Tibial artery (tissue), 4 donors: Measurements from ENCODE around the gene CLTCL1.
A peak's percentile ranks its signal among the peaks of the same experiment; 100 is the strongest.

Experiments used
- DNase-seq, 2 donors: peaks; one replicate each; pipeline ENCODE4 v3.0.0-alpha.2; 2019
- H3K27ac ChIP-seq, 2 donors: fragments of 200-600 bp; sonication (generic) in 1 of 2; 1 replicate in 1 of 2; 2 replicates in 1 of 2; pipeline ENCODE4 v1.5.1; 2018 to 2019; ENCODE audit warnings: mild to moderate bottlenecking in 1 of 2
- H3K27me3 ChIP-seq, 2 donors: fragments of 200-600 bp; sonication (generic) in 1 of 2; one replicate each; pipeline versions ENCODE4 v1.5.1 to v1.6.0; 2016 to 2019
- H3K36me3 ChIP-seq, 3 donors: fragments of 200-600 bp; sonication (generic) in 2 of 3; one replicate each; pipeline ENCODE4 v1.5.1; 2016 to 2019; ENCODE audit warnings: mild to moderate bottlenecking in 2 of 3
- H3K4me1 ChIP-seq, 4 donors: fragments of 200-600 bp; sonication (generic) in 2 of 4; 1 replicate in 3 of 4; 2 replicates in 1 of 4; pipeline ENCODE4 v1.5.1; 2016 to 2019
- H3K4me3 ChIP-seq, 2 donors: fragments of 200-600 bp; sonication (generic) in 1 of 2; 1 replicate in 1 of 2; 2 replicates in 1 of 2; pipeline ENCODE4 v1.5.1; 2018 to 2019; ENCODE audit warnings: mild to moderate bottlenecking in 2 of 2
- H3K9me3 ChIP-seq, 3 donors: fragments of 200-600 bp; sonication (generic) in 1 of 3; one replicate each; pipeline ENCODE4 v1.5.1; 2016 to 2019
- CTCF ChIP-seq, 2 experiments: fragments of 200-600 bp in 1 of 2; fragments of 450-650 bp in 1 of 2; IDR thresholded peaks; one replicate each; pipeline ENCODE4 v1.5.1; 2017 to 2019; ENCODE audit warnings: antibody characterized with exemption in 2 of 2, mild to moderate bottlenecking in 1 of 2, moderate library complexity in 1 of 2
- intact Hi-C: fragments of 100-400 bp; cut with DNase I; formaldehyde crosslinking; loops from one replicate; pipeline ENCODE4 v1.15.0; 2023; ENCODE audit warnings: low total_unique reads

Gene CLTCL1

GRCh38 chr22:19291580-19292457 lies at the start of gene CLTCL1:
CLTCL1 (minus strand) TSS chr22:19291719; CDS start chr22:19291641, 78 bp downstream.
- H3K9me3 ChIP-seq, result no peaks in the 10 kb centered on the region
- peaks cover 0 to 31% (median 17%) of the 10 kb centered on the region in 4 donors for H3K4me1 ChIP-seq
- no peaks in the 10 kb centered on the region for H3K27me3 ChIP-seq
- no peaks in the 10 kb centered on the region for H3K36me3 ChIP-seq
- peak within 1 kb of the TSS; percentile 90 to 92 for H3K27ac ChIP-seq
- no peak for TF ChIP-seq CTCF (IDR thresholded peaks at IDR 0.05)
- intact Hi-C loops, result loop anchor here (5.0 to 10.0 kb wide), 2 partner anchors 110 to 423 kb away; partner anchors contain the start of gene SEPTIN5
- peak within 1 kb of the TSS; percentile 61 to 98 for H3K4me3 ChIP-seq
- DNase-seq, result peak; percentile 59 to 90

GRCh38 chr22:19337137-19337536 lies 45.6 kb upstream of the CLTCL1 start:
- intact Hi-C loops, result no loop called here
- H3K36me3 ChIP-seq, result peaks cover 73 to 88% (median 85%) of the 10 kb centered on the region in 3 donors
- DNase-seq, result no peak
- peaks cover 3 to 30% (median 21%) of the 10 kb centered on the region in 3 donors for H3K9me3 ChIP-seq
- TF ChIP-seq CTCF (IDR thresholded peaks at IDR 0.05), result no peak
- no peak overlapping the region for H3K27ac ChIP-seq
- no peaks in the 10 kb centered on the region for H3K4me1 ChIP-seq
- H3K4me3 ChIP-seq, result no peak overlapping the region
- H3K27me3 ChIP-seq, result no peaks in the 10 kb centered on the region

GRCh38 chr22:19336133-19337075 lies 44.9 kb upstream of the CLTCL1 start:
- H3K9me3 ChIP-seq, result peaks cover 3 to 30% (median 21%) of the 10 kb centered on the region in 3 donors
- H3K4me3 ChIP-seq, result no peak overlapping the region
- intact Hi-C loops, result no loop called here
- DNase-seq, result no peak
- no peak for TF ChIP-seq CTCF (IDR thresholded peaks at IDR 0.05)
- peaks cover 76 to 95% (median 91%) of the 10 kb centered on the region in 3 donors for H3K36me3 ChIP-seq
- H3K27me3 ChIP-seq, result no peaks in the 10 kb centered on the region
- H3K4me1 ChIP-seq, result no peaks in the 10 kb centered on the region
- H3K27ac ChIP-seq, result no peak overlapping the region

- peaks cover 3 to 35% (median 12%) of the 10 kb centered on the region in 3 donors for H3K9me3 ChIP-seq
- no peak for TF ChIP-seq CTCF (IDR thresholded peaks at IDR 0.05)
- no peak overlapping the region for H3K4me3 ChIP-seq
- no peak overlapping the region for H3K27ac ChIP-seq
- peaks cover 79 to 86% (median 81%) of the 10 kb centered on the region in 3 donors for H3K36me3 ChIP-seq
- no peak for DNase-seq
- no peaks in the 10 kb centered on the region for H3K4me1 ChIP-seq
- no peaks in the 10 kb centered on the region for H3K27me3 ChIP-seq
- intact Hi-C loops, result no loop called here
These were observed 40.5 kb upstream of the CLTCL1 start for GRCh38 chr22:19331975-19332374.

GRCh38 chr22:19331474-19331873 lies 40.0 kb upstream of the CLTCL1 start:
- H3K4me1 ChIP-seq, result no peaks in the 10 kb centered on the region
- no peak for DNase-seq
- H3K27me3 ChIP-seq, result no peaks in the 10 kb centered on the region
- intact Hi-C loops, result no loop called here
- H3K36me3 ChIP-seq, result peaks cover 74 to 81% (median 76%) of the 10 kb centered on the region in 3 donors
- H3K9me3 ChIP-seq, result peaks cover 3 to 33% (median 12%) of the 10 kb centered on the region in 3 donors
- no peak overlapping the region for H3K4me3 ChIP-seq
- no peak overlapping the region for H3K27ac ChIP-seq
- no peak for TF ChIP-seq CTCF (IDR thresholded peaks at IDR 0.05)
